Testis (tissue), 3 donors: ENCODE measurements around the gene ERC2. TPM values are rescaled to one million over a fixed set of nuclear protein-coding genes. Genes with fewer than 3 reads are reported as not detected.

Experiments
- DNase-seq: peaks from one replicate; pipeline ENCODE4 v3.0.0-alpha.2; 2019
- H3K27ac ChIP-seq, 2 donors: fragments of 200-600 bp; sonication (generic); one replicate each; pipeline ENCODE4 v1.5.1; 2019
- H3K27me3 ChIP-seq: fragments of 200-600 bp; sonication (generic); one replicate; pipeline ENCODE4 v1.5.1; 2019
- H3K36me3 ChIP-seq: fragments of 200-600 bp; sonication (generic); one replicate; pipeline ENCODE4 v1.5.1; 2017; ENCODE audit warnings: low read depth; ENCODE audit errors: missing control alignments
- H3K4me1 ChIP-seq: fragments of 200-600 bp; sonication (generic); one replicate; pipeline ENCODE4 v1.5.1; 2019
- H3K4me3 ChIP-seq, 2 donors: fragments of 200-600 bp; sonication (generic); one replicate each; pipeline ENCODE4 v1.5.1; 2017 to 2019
- H3K9me3 ChIP-seq: fragments of 200-600 bp; sonication (generic); one replicate; pipeline ENCODE4 v1.5.1; 2017
- POLR2A ChIP-seq: fragments of 450-650 bp; IDR thresholded peaks from one replicate; pipeline ENCODE4 v1.6.1; 2017; ENCODE audit warnings: antibody characterized with exemption, mild to moderate bottlenecking, moderate library complexity
- WGBS, 2 donors: methylation state at CpG; one replicate each; pipeline ENCODE4 v1.1.5; 2018; 5-methylcytosine and 5-hydroxymethylcytosine counted together
- intact Hi-C: fragments of 100-400 bp; cut with DNase I; formaldehyde crosslinking; loops from one replicate; pipeline ENCODE4 v1.15.1; 2023; ENCODE audit warnings: low total_unique reads
- polyA plus RNA-seq: library from polyadenylated mRNA; stranded (reverse); fragments of 350-450 nt; fragmentation: Illumina TruSeq; extraction: RNeasy Lipid Tissue Mini Kit (QIAGEN cat#74804); gene quantifications from one replicate; pipeline ENCODE4 v1.2.3, GENCODE V29; 2014; ENCODE audit warnings: low read depth, low replicate concordance; ENCODE audit not compliant: insufficient read depth
- total RNA-seq, 2 donors: library from RNA; depleted of rRNA; stranded (reverse); fragments of >200 nt; gene quantifications; one replicate each; pipeline ENCODE4 v1.2.3, GENCODE V29; 2016
- TF ChIP-seq, protein P1 (sequence below), 3 experiments: fragments of 450-650 bp in 2 of 3; fragments of 200-600 bp in 1 of 3; sonication (generic) in 1 of 3; IDR thresholded peaks; one replicate each; pipeline ENCODE4 v1.5.1; 2016 to 2019; ENCODE audit warnings: antibody characterized with exemption in 3 of 3, mild to moderate bottlenecking in 2 of 3, moderate library complexity in 1 of 3

The ERC2 gene
- total and polyA plus RNA-seq, 3 donors from 2014 or later = 1.9 to 6.1 (median 5.9) TPM

DNA sequence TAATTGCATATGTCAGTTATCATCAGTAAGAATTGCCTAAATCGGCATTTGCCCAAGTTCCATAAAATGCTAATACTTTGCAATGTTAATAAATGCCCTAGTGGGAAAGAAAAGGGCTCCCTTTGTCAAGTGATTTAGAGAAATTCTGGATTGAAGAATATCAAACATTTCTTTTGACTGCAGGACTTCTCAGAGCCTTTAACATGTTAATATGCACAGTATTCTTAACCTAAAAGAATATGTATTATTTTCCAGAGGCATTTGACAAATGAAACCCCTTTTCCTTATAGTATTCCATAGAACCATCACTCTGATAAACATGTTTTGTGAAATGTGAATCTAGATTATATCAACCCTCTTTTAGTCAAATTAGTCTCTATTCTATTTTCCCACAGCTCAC is 529.0 kb downstream of the ERC2 start:
- Histone ChIP-seq H3K4me3 (no peak overlapping the region), H3K27me3 (no peaks in the 10 kb centered on the region), H3K4me1 (no peaks in the 10 kb centered on the region), H3K36me3 (no peaks in the 10 kb centered on the region), H3K27ac (no peak overlapping the region), H3K9me3 (no peaks in the 10 kb centered on the region)
- intact Hi-C loops = no loop called here
- TF ChIP-seq, protein P1, sequence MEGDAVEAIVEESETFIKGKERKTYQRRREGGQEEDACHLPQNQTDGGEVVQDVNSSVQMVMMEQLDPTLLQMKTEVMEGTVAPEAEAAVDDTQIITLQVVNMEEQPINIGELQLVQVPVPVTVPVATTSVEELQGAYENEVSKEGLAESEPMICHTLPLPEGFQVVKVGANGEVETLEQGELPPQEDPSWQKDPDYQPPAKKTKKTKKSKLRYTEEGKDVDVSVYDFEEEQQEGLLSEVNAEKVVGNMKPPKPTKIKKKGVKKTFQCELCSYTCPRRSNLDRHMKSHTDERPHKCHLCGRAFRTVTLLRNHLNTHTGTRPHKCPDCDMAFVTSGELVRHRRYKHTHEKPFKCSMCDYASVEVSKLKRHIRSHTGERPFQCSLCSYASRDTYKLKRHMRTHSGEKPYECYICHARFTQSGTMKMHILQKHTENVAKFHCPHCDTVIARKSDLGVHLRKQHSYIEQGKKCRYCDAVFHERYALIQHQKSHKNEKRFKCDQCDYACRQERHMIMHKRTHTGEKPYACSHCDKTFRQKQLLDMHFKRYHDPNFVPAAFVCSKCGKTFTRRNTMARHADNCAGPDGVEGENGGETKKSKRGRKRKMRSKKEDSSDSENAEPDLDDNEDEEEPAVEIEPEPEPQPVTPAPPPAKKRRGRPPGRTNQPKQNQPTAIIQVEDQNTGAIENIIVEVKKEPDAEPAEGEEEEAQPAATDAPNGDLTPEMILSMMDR (IDR thresholded peaks at IDR 0.05) = no peak
- TF ChIP-seq POLR2A = no peak
- DNase-seq = no peak
- WGBS, 2 donors = 88 to 98% methylated on average over 1 of the region's 1 CpG

DNA sequence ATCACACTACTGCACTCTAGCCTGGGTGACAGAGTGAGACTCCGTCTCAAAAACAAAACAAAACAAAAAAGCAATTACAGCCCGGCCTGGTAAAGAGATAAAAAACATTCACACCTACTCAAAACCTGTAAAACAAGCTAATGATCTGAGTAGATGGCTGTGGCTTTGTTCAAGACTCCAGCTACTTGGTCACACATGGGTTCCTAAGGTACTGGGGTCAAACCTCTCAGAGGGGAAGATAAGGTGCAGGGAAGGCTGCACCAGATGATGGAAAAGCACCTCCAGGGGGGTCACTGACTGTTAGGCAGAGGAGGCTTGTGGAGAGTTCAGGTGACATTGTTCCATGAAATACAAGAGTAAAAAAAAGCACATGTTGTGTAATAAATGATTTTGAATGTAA is 531.0 kb downstream of the ERC2 start:
- Histone ChIP-seq H3K4me3 (no peak overlapping the region), H3K4me1 (no peaks in the 10 kb centered on the region), H3K27ac (no peak overlapping the region)

DNA sequence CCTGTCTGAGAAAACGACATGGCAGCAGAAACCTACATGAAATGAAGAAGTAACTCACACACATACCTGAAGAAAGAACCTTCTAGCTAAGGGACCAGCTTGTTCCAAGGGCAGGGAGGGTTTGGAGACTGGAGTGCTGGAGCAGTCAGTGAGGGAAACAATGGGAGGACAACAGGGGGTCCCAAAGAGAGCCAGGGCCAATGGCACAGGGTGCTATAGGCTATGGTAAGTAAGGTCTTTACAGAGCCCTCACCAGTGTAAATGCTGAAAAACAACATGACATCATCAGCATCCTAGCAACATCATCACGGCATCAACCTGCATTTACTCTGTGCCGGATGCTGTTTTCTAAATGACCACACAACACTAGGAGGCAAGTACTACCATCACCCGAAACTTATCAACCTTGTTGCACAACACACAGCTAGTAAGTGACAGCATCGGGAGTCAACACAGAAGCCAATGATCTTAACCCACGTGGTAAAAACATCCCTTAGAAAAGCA is 531.7 kb downstream of the ERC2 start:
- Histone ChIP-seq H3K4me1 (no peaks in the 10 kb centered on the region), H3K36me3 (no peaks in the 10 kb centered on the region), H3K4me3 (no peak overlapping the region), H3K9me3 (no peaks in the 10 kb centered on the region), H3K27ac (no peak overlapping the region), H3K27me3 (no peaks in the 10 kb centered on the region)
- intact Hi-C loops = no loop called here
- no peak for DNase-seq
- TF ChIP-seq, protein P1 (IDR thresholded peaks at IDR 0.05) = no peak
- no peak for TF ChIP-seq POLR2A
- WGBS, 2 donors = 79 to 95% methylated on average over 6 of the region's 6 CpGs

More for the DNA sequence above, 531.0 kb downstream of the ERC2 start:
- DNase-seq = no peak
- no peaks in the 10 kb centered on the region for H3K9me3 ChIP-seq
- H3K36me3 ChIP-seq = no peaks in the 10 kb centered on the region
- intact Hi-C loops = no loop called here
- H3K27me3 ChIP-seq = no peaks in the 10 kb centered on the region
- 88 to 90% methylated on average over 2 of the region's 2 CpGs for WGBS, 2 donors
- no peak for TF ChIP-seq POLR2A
- TF ChIP-seq, protein P1 (IDR thresholded peaks at IDR 0.05) = no peak

DNA sequence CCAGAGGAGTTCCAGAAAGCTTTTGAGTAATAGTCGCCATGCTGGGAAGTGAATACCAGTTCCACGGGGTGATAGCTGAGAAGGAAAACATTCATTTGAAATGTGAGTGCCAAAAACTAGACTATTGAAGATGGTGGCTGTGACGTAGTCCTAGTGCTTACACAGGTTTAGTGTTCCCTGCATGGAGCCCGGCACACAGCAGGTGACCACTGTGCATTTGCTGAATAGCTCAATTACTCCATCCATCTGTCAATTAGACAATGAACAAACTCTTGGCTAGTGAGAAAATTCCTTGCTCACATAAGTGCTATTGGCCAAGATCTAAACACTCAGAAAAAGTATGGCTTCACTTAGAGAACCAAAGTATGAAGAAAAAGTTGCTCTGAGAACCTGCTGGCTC is 533.0 kb downstream of the ERC2 start:
- no peak overlapping the region for H3K4me3 ChIP-seq
- H3K4me1 ChIP-seq = no peaks in the 10 kb centered on the region
- TF ChIP-seq, protein P1 (IDR thresholded peaks at IDR 0.05) = no peak
- TF ChIP-seq POLR2A = no peak
- 85 to 90% methylated on average over 4 of the region's 4 CpGs for WGBS, 2 donors
- H3K9me3 ChIP-seq = no peaks in the 10 kb centered on the region
- DNase-seq = no peak
- no peaks in the 10 kb centered on the region for H3K27me3 ChIP-seq
- H3K27ac ChIP-seq = no peak overlapping the region
- H3K36me3 ChIP-seq = no peaks in the 10 kb centered on the region
- intact Hi-C loops = no loop called here

DNA sequence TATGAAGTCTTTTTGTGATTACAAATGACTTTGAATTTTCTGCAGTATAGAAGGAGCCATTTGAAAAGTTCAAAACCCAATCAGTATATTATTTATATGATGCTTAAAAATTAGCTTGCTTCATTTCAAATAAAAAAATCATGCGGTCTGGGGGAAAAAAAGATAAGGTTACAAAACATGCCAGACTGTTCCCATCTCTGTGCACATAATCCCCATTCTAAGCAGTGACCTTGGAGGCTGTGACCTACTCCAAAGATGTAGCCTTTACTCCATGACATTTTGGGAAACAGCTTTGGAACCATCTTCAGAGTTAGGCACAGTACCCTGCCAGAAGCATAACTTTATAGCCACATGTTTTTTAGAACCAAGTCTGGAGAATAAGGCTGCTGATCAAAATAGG is 533.5 kb downstream of the ERC2 start:
- Histone ChIP-seq H3K4me3 (no peak overlapping the region), H3K27ac (no peak overlapping the region), H3K9me3 (no peaks in the 10 kb centered on the region), H3K27me3 (no peaks in the 10 kb centered on the region), H3K4me1 (no peaks in the 10 kb centered on the region), H3K36me3 (no peaks in the 10 kb centered on the region)
- no peak for TF ChIP-seq POLR2A
- TF ChIP-seq, protein P1 (IDR thresholded peaks at IDR 0.05) = no peak
- intact Hi-C loops = no loop called here
- 38 to 54% methylated on average over 1 of the region's 1 CpG for WGBS, 2 donors
- DNase-seq = no peak
